ENCODE data around the gene BAD.

Gene BAD

GRCh38 chr11:64295760-64296159, 11.3 kb upstream of the BAD start:
- no peak for DNase-seq

GRCh38 chr11:64294774-64295173, 10.3 kb upstream of the BAD start:
- DNase-seq, result no peak

- no peak for DNase-seq
These were observed 8.2 kb upstream of the BAD start for GRCh38 chr11:64292460-64293254.

- DNase-seq, result no peak
These were observed 7.4 kb upstream of the BAD start for GRCh38 chr11:64291752-64292459.

GRCh38 chr11:64291262-64291751, 6.8 kb upstream of the BAD start, which contains the start of gene KCNK4:
Gene KCNK4, plus strand, starts transcription at chr11:64291302. Its CDS starts 1,717 bp downstream, at chr11:64293019.
- no peak for DNase-seq

GRCh38 chr11:64290352-64291261, 6.1 kb upstream of the BAD start:
- no peak for DNase-seq

- DNase-seq, result no peak
These were observed 4.6 kb upstream of the BAD start for GRCh38 chr11:64289002-64289564.

GRCh38 chr11:64288353-64288750, 3.9 kb upstream of the BAD start:
- no peak for DNase-seq

- DNase-seq, result no peak
These were observed 3.3 kb upstream of the BAD start for GRCh38 chr11:64287676-64288352.

- DNase-seq, result no peak
These were observed 2.3 kb upstream of the BAD start for GRCh38 chr11:64286801-64287159.

GRCh38 chr11:64285885-64286800, 1.7 kb upstream of the BAD start:
- DNase-seq, result peak; percentile 76

GRCh38 chr11:64284962-64285884, 758 bp upstream of the BAD start, which contains the start of gene GPR137:
Gene GPR137, plus strand, starts transcription at chr11:64285848. Its CDS starts 677 bp downstream, at chr11:64286525.
- DNase-seq, result peak; percentile 88

GRCh38 chr11:64283092-64283491, 1.4 kb downstream of the BAD start:
- no peak for DNase-seq

GRCh38 chr11:64281957-64282770, 2.3 kb downstream of the BAD start:
- DNase-seq, result no peak

- no peak for DNase-seq
These were observed 5.8 kb downstream of the BAD start for GRCh38 chr11:64278576-64279190.

GRCh38 chr11:64276653-64277431, 7.6 kb downstream of the BAD start:
- DNase-seq, result no peak

- no peak for DNase-seq
These were observed 8.6 kb downstream of the BAD start for GRCh38 chr11:64275841-64276240.

Measured in NCI-H345 (cell line).